ENCODE results near the gene OR51B2. TPM values are rescaled to one million over a fixed set of nuclear protein-coding genes. Genes with fewer than 3 reads are reported as not detected.
A peak's percentile ranks its signal among the peaks of the same experiment; 100 is the strongest.

The OR51B2 gene
- total RNA-seq, 2 experiments from 2014 or later, result not detected

DNA sequence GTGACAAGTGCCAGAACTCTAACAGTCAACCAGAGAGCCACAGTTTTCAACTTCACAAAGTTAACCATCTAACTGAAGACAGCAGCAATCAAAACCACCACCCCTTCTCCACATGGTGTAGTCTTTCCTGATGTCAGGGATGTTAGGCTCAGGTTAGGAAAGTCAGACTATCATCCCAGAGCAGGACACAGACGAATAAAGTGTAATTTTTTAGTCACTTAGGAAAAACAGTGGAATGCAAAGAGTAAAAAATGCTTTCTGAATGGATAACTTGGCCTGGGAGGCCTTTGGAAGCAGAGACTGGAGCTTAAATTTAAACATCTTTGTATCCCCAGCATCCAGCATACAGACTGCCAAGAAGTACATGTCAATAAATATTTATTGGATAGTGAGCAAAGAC is 37.7 kb downstream of the OR51B2 start:
- no peak overlapping the region for H3K27ac Mint-ChIP-seq
- H3K4me1 Mint-ChIP-seq (ENCODE audit: low read depth), result no peaks in the 10 kb centered on the region
- CTCF ChIA-PET, result no interaction called here
- no peak for DNase-seq
- no peaks in the 10 kb centered on the region for H3K27me3 Mint-ChIP-seq (ENCODE audit: low read depth)
- intact Hi-C loops (cut with micrococcal nuclease), result no loop called here
- no peak overlapping the region for H3K4me3 Mint-ChIP-seq
- H3K9me3 Mint-ChIP-seq, result no peaks in the 10 kb centered on the region
- no peaks in the 10 kb centered on the region for H3K36me3 Mint-ChIP-seq (ENCODE audit: low read depth)

- H3K9me3 Mint-ChIP-seq, result no peaks in the 10 kb centered on the region
- CTCF ChIA-PET, result interaction anchor here (0.6 kb wide), 1 partner anchor 250 kb away, joined by 3 read pairs; no protein-coding TSS in a partner anchor
- H3K4me3 Mint-ChIP-seq, result no peak overlapping the region
- intact Hi-C loops (cut with micrococcal nuclease), result no loop called here
- H3K27ac Mint-ChIP-seq, result no peak overlapping the region
- no peak for DNase-seq
- no peaks in the 10 kb centered on the region for H3K27me3 Mint-ChIP-seq (ENCODE audit: low read depth)
- no peaks in the 10 kb centered on the region for H3K4me1 Mint-ChIP-seq (ENCODE audit: low read depth)
- no peaks in the 10 kb centered on the region for H3K36me3 Mint-ChIP-seq (ENCODE audit: low read depth)
These were observed 38.3 kb downstream of the OR51B2 start for GRCh38 chr11:5285703-5286340.

- no peak for DNase-seq
- H3K36me3 Mint-ChIP-seq (ENCODE audit: low read depth), result no peaks in the 10 kb centered on the region
- CTCF ChIA-PET, result no interaction called here
- H3K9me3 Mint-ChIP-seq, result no peaks in the 10 kb centered on the region
- no peak overlapping the region for H3K27ac Mint-ChIP-seq
- H3K4me3 Mint-ChIP-seq, result no peak overlapping the region
- H3K27me3 Mint-ChIP-seq (ENCODE audit: low read depth), result no peaks in the 10 kb centered on the region
- H3K4me1 Mint-ChIP-seq (ENCODE audit: low read depth), result no peaks in the 10 kb centered on the region
- intact Hi-C loops (cut with micrococcal nuclease), result no loop called here
These were observed 39.5 kb downstream of the OR51B2 start for GRCh38 chr11:5284637-5285036.

DNA sequence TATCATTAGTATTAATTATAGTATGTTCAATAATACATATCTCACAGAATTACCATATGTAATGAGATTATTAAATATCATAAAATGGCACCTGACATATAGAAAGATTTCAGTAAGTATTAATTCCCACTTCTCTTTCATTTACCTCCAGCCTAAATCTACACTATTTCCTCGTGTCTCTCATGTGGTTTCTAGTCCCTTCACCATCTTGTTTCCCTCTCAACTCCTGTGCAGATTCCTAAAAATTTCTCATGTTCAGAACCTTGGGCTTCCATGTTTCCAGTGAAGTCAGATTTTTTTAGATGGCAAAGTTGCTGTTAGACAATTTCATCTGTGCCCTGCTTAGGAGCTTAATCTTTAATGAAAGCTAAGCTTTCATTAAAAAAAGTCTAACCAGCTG is 40.2 kb downstream of the OR51B2 start:
- CTCF ChIA-PET, result no interaction called here
- Mint-ChIP-seq H3K9me3 (no peaks in the 10 kb centered on the region), H3K36me3 (ENCODE audit: low read depth) (no peaks in the 10 kb centered on the region), H3K4me1 (ENCODE audit: low read depth) (no peaks in the 10 kb centered on the region), H3K27ac (no peak overlapping the region), H3K4me3 (no peak overlapping the region), H3K27me3 (ENCODE audit: low read depth) (no peaks in the 10 kb centered on the region)
- no peak for DNase-seq
- intact Hi-C loops (cut with micrococcal nuclease), result no loop called here

DNA sequence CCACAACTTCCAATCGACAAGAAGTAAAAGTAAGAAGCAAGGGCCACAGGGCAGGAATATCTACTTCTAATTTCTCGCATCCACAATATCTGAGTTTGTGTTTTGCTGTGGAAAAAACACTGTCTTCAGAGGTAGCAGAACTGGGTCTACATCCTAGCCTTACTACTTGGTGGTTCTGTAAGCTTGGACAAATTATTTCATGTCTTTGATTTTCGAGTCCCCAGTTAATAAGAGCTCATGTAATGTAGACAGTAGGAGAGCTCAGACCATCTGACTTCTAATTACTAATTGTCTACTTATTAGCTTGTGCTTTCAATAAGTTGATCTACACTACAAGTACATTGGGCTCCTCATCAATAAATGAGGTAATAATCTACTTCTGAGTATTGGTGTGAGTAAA is 41.0 kb downstream of the OR51B2 start:
- Mint-ChIP-seq H3K4me3 (no peak overlapping the region), H3K36me3 (ENCODE audit: low read depth) (no peaks in the 10 kb centered on the region), H3K27ac (no peak overlapping the region), H3K4me1 (ENCODE audit: low read depth) (no peaks in the 10 kb centered on the region), H3K9me3 (no peaks in the 10 kb centered on the region), H3K27me3 (ENCODE audit: low read depth) (no peaks in the 10 kb centered on the region)
- DNase-seq, result no peak
- intact Hi-C loops (cut with micrococcal nuclease), result no loop called here
- CTCF ChIA-PET, result interaction anchor here (0.6 kb wide), 2 partner anchors 402 to 1096 kb away, joined by 3 to 4 read pairs; no protein-coding TSS in a partner anchor

- Mint-ChIP-seq H3K4me1 (ENCODE audit: low read depth) (no peaks in the 10 kb centered on the region), H3K36me3 (ENCODE audit: low read depth) (no peaks in the 10 kb centered on the region), H3K27ac (no peak overlapping the region), H3K27me3 (ENCODE audit: low read depth) (no peaks in the 10 kb centered on the region), H3K9me3 (no peaks in the 10 kb centered on the region), H3K4me3 (no peak overlapping the region)
- intact Hi-C loops (cut with micrococcal nuclease), result no loop called here
- CTCF ChIA-PET, result interaction anchor here (0.6 kb wide), 2 partner anchors 403 to 1095 kb away, joined by 3 to 4 read pairs; no protein-coding TSS in a partner anchor
- DNase-seq, result no peak
These were observed 41.5 kb downstream of the OR51B2 start for GRCh38 chr11:5282628-5283027.

- H3K27me3 Mint-ChIP-seq (ENCODE audit: low read depth), result no peaks in the 10 kb centered on the region
- H3K9me3 Mint-ChIP-seq, result no peaks in the 10 kb centered on the region
- H3K4me3 Mint-ChIP-seq, result no peak overlapping the region
- H3K27ac Mint-ChIP-seq, result no peak overlapping the region
- no peak for DNase-seq
- no peaks in the 10 kb centered on the region for H3K36me3 Mint-ChIP-seq (ENCODE audit: low read depth)
- CTCF ChIA-PET, result no interaction called here
- intact Hi-C loops (cut with micrococcal nuclease), result no loop called here
- H3K4me1 Mint-ChIP-seq (ENCODE audit: low read depth), result no peaks in the 10 kb centered on the region
These were observed 42.5 kb downstream of the OR51B2 start for GRCh38 chr11:5281596-5281995.

GRCh38 chr11:5280582-5281102 is 43.5 kb downstream of the OR51B2 start:
- no peaks in the 10 kb centered on the region for H3K9me3 Mint-ChIP-seq
- H3K27ac Mint-ChIP-seq, result no peak overlapping the region
- CTCF ChIA-PET, result no interaction called here
- H3K36me3 Mint-ChIP-seq (ENCODE audit: low read depth), result no peaks in the 10 kb centered on the region
- H3K4me3 Mint-ChIP-seq, result no peak overlapping the region
- no peaks in the 10 kb centered on the region for H3K4me1 Mint-ChIP-seq (ENCODE audit: low read depth)
- peak; percentile 46 for DNase-seq
- intact Hi-C loops (cut with micrococcal nuclease), result no loop called here
- no peaks in the 10 kb centered on the region for H3K27me3 Mint-ChIP-seq (ENCODE audit: low read depth)

DNA sequence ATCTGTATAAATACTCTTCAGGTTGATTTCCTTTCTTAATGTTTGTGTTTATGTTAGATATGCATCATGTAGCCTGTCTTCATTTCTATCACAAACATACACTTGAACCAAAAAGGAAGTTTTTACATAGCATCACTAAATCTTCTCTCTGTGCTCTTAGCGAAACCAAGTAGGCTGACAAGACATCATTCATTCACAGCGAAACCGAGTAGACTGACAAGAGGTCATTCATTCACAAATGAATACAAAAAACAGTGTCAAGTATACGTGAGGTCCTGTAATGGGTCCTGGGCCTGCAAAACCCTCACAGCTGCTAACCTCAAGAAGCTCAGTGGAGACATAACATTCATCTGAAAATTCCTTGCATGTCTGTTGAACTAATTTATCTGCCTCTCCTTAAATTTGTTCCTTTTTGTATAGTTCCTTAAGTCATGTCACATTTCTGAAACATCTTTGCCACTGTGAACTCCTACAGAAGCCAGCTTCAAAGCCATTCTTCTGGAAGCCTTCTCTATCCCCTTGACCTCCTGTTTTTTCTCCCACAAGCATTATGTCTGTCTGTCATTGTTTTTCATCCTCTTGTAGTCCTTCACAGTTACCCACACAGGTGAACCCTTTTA is 44.5 kb downstream of the OR51B2 start:
- H3K4me3 Mint-ChIP-seq, result no peak overlapping the region
- H3K36me3 Mint-ChIP-seq (ENCODE audit: low read depth), result no peaks in the 10 kb centered on the region
- CTCF ChIA-PET, result interaction anchor here (0.5 kb wide), 1 partner anchor 772 kb away, joined by 5 read pairs; no protein-coding TSS in a partner anchor
- intact Hi-C loops (cut with micrococcal nuclease), result no loop called here
- H3K27me3 Mint-ChIP-seq (ENCODE audit: low read depth), result no peaks in the 10 kb centered on the region
- no peak for DNase-seq
- no peak overlapping the region for H3K27ac Mint-ChIP-seq
- H3K9me3 Mint-ChIP-seq, result no peaks in the 10 kb centered on the region
- no peaks in the 10 kb centered on the region for H3K4me1 Mint-ChIP-seq (ENCODE audit: low read depth)

GRCh38 chr11:5277807-5278382 is 46.2 kb downstream of the OR51B2 start:
- intact Hi-C loops (cut with micrococcal nuclease), result no loop called here
- no peak overlapping the region for H3K4me3 Mint-ChIP-seq
- no peak overlapping the region for H3K27ac Mint-ChIP-seq
- no peaks in the 10 kb centered on the region for H3K36me3 Mint-ChIP-seq (ENCODE audit: low read depth)
- CTCF ChIA-PET, result no interaction called here
- H3K27me3 Mint-ChIP-seq (ENCODE audit: low read depth), result no peaks in the 10 kb centered on the region
- no peaks in the 10 kb centered on the region for H3K9me3 Mint-ChIP-seq
- DNase-seq, result no peak
- no peaks in the 10 kb centered on the region for H3K4me1 Mint-ChIP-seq (ENCODE audit: low read depth)

GRCh38 chr11:5276697-5277096 is 47.4 kb downstream of the OR51B2 start:
- Mint-ChIP-seq H3K27me3 (ENCODE audit: low read depth) (no peaks in the 10 kb centered on the region), H3K27ac (no peak overlapping the region), H3K36me3 (ENCODE audit: low read depth) (no peaks in the 10 kb centered on the region), H3K4me3 (no peak overlapping the region), H3K4me1 (ENCODE audit: low read depth) (no peaks in the 10 kb centered on the region), H3K9me3 (no peaks in the 10 kb centered on the region)
- CTCF ChIA-PET, result interaction anchor here (1.2 kb wide), 1 partner anchor 106 kb away, joined by 3 read pairs; no protein-coding TSS in a partner anchor
- no peak for DNase-seq
- intact Hi-C loops (cut with micrococcal nuclease), result no loop called here

GRCh38 chr11:5275369-5276110 is 48.6 kb downstream of the OR51B2 start:
- CTCF ChIA-PET, result no interaction called here
- peaks cover 2% of the 10 kb centered on the region for H3K27me3 Mint-ChIP-seq (ENCODE audit: low read depth)

More at GRCh38 chr11:5275369-5276110, 48.6 kb downstream of the OR51B2 start:
- Mint-ChIP-seq H3K4me3 (no peak overlapping the region), H3K36me3 (ENCODE audit: low read depth) (no peaks in the 10 kb centered on the region), H3K4me1 (ENCODE audit: low read depth) (no peaks in the 10 kb centered on the region), H3K27ac (no peak overlapping the region), H3K9me3 (no peaks in the 10 kb centered on the region)
- intact Hi-C loops (cut with micrococcal nuclease), result no loop called here
- DNase-seq, result no peak
